AG09319 (cell line): ENCODE results near the gene RBM4B.

ENCODE experiments used
- DNase-seq: peaks from one replicate; pipeline ENCODE4 v3.0.0-alpha.2; 2010; ENCODE audit warnings: low read depth; ENCODE audit errors: extremely low read depth
- TF ChIP-seq, protein P1 (sequence below): IDR thresholded peaks from 2 replicates; pipeline ENCODE4 v1.5.1; 2011; ENCODE audit warnings: low read depth, mild to moderate bottlenecking, inconsistent platforms, low read length, moderate library complexity

RBM4B gene

DNA sequence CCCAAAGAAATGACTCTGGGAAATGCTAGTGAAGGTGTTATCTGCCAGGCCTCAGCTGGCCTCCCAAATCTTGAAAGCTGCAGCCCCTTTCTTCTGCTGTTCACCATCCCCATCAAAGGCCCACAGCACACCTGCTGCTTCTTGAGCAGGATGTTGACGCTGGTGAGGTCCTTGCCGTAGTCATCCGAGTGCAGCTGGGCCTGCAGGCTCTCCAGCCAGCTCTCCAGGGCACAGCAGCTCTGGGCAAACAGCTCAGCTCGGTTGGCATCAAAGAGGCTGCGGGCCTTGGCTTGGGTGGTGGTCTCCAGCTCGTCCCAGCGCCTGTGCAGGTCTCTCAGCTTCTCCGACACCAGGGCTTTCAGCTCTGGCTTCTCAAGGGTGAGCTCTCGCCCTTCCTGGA is 18.5 kb upstream of the RBM4B start:
- TF ChIP-seq, protein P1, sequence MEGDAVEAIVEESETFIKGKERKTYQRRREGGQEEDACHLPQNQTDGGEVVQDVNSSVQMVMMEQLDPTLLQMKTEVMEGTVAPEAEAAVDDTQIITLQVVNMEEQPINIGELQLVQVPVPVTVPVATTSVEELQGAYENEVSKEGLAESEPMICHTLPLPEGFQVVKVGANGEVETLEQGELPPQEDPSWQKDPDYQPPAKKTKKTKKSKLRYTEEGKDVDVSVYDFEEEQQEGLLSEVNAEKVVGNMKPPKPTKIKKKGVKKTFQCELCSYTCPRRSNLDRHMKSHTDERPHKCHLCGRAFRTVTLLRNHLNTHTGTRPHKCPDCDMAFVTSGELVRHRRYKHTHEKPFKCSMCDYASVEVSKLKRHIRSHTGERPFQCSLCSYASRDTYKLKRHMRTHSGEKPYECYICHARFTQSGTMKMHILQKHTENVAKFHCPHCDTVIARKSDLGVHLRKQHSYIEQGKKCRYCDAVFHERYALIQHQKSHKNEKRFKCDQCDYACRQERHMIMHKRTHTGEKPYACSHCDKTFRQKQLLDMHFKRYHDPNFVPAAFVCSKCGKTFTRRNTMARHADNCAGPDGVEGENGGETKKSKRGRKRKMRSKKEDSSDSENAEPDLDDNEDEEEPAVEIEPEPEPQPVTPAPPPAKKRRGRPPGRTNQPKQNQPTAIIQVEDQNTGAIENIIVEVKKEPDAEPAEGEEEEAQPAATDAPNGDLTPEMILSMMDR: no peak
- no peak for DNase-seq

DNA sequence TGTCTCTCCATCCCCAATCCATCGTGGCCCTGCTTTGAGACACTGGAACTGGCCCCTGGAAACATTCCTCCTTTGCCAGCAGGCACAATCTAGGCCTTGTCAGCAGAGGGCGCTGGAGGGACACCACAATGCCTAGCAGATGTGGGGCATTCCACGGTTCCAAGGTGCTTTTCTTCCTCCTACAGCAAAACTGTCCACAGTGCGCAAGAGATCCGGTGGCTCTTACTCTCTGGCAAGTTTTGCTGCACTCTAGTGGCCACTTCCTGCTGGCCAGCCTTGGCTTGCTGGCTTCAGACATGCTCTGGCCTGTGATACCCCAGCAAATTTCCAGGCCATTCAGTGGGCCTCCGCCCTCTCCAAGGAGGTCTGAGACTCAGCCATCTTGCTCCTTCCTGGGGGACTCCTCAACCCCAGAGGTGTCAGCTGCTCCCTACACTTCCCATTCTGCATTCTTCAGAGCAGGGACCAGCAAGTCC is 17.1 kb upstream of the RBM4B start:
- DNase-seq: peak; percentile 95
- TF ChIP-seq, protein P1: peak; percentile 97

DNA sequence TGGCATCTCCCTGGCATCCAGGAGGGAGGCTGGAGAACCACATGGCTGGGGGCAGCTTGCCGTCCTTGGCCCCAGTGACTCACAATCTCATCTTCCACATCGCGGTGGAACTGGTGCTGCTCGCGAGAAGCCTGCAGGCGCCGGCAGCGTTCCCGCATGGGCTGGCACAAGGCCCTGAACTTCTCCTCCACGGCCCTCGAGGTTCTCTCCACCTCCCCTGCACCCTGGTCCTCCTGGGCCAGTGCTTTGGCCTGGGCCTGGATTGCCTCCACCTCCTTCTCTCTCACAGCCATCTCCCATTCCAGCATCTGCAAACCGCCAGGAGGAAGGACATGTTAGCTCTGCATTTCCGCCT is 16.3 kb upstream of the RBM4B start:
- TF ChIP-seq, protein P1: no peak
- DNase-seq: no peak

DNA sequence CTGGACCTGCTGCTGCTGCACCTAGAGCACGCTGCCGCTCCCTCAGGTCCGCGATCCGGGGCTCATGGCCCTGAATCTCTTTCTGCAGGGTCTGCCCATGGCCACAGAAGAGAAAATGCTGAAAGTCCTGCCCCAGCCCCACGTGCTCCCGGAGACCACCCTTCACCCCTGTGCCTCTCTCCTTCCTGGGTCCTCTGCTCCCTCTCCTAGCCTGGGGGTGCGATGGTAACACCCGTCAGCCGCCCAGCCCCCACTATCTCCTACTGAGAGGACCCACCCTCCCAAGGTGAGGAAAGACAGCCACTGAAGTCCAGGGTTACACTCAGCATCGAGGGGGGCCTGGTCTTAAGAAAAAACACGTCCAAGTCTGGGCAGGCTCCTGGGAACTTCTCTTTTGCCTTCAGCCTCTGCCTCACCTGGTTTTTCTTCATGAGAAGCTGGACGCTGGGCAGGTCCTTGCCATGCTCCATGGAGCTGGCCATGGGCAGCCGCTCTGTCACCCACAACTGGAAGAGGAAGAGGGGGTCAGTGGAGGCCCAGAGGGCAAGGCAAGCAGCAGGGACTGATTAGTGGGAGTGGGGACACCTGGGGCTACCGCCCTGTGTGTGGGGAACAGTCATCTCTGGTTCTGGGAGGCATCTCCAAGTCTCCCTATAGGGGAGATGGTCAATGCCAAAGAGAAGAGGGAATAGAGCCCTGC is 15.8 kb upstream of the RBM4B start:
- DNase-seq: no peak
- TF ChIP-seq, protein P1: no peak

DNA sequence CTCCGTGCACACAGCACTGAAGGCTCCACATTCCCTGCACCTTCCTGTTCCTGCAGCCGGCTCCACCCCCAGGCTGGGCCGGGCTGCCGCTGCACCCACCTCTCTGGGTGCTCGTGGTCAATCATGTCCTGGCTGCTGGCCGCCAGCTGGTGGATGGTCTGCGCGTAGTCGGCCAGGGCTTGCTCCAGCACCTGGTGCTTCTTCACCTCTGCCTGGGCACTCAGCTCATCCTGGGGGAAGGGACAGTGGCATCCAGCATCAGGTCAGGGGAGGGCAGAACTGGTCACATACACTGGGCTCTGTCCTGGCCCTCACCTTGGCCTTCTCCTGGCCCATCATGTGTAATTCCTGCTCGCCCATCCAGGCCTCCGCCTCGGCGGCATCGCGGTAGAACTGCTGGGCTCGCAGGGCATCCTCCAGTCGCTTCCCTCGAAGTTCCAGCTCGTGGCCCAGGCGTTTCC is 15.2 kb upstream of the RBM4B start:
- no peak for DNase-seq
- TF ChIP-seq, protein P1: no peak

DNA sequence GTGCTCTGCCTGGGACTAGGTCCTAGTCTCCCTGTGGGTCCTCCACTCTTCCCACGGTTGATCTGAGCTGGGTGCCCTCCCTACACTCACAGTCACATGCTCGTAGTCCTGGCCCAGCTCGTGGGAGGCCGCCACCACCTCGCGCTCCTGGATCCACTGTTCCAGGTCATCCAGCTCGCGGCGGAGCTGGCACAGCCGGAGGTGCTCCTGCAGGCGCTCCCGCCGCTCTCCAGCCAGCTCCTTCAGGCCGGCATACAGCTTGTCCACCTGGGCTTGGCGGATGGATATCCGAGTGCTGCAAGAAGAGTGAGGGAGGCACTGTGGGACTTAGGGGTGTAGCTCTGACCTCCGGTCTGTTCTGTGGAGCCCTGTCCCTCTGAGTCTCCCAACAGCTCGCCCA is 14.8 kb upstream of the RBM4B start:
- DNase-seq: no peak
- TF ChIP-seq, protein P1: no peak

DNA sequence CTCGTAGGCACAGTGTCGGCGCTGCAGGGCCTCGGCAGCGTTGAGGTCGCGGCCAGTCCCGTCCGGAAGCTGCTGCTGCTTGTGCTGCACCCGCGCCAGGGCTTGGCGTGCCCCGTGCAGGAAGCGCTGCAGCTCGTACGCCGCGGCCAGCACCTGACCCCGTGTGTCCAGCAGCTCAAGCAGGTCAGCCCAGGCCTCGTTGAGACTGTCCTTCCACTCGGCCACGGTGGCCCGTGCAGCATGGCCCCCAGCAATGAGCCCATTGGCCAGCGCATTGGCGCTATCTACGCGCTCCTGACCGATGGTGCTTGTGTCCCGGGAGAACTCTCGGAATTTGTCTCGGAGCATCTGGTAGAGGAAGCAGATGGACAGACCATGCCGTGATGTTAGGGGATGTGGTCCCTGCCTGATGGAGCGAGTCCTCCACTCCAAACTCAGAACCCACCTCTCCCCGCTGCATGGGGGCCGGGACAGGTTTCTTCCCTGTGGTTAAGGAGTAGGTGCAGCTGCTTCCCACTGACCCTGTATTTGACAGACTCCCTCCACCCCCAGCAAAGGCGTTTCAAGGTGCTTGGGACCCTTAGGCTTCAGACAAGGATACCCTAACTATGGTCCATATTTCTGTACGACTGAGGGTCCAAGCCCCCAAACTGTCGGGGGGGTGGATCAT is 13.8 kb upstream of the RBM4B start:
- TF ChIP-seq, protein P1: no peak
- DNase-seq: no peak
